A549 (cell line): ENCODE results near the gene UFSP2. TPM values are rescaled to one million over a fixed set of nuclear protein-coding genes. Genes with fewer than 3 reads are reported as not detected.

Experiments
- ATAC-seq, 2 experiments: fragments of 200-7000 bp in 1 of 2; fragments of >200 bp in 1 of 2; cut with Nextera tagmentation in 1 of 2; cut with Tn5 transposase in 1 of 2; 3 replicates each; pipeline versions ENCODE4 v1.8.0 to v1.9.1; 2018 to 2020; ENCODE audit warnings: mild to moderate bottlenecking in 1 of 2, moderate library complexity in 1 of 2
- CTCF ChIA-PET: fragments of 300-600 bp; sonication (Branson Sonifier 250); formaldehyde crosslinking; extraction: SDS; loops from one replicate; lab custom pipeline; 2021; ENCODE audit warnings: antibody characterized with exemption, inconsistent platforms; lab: Yijun Ruan, JAX
- POLR2A ChIA-PET: fragments of 350-600 bp; formaldehyde crosslinking; extraction: SDS; loops from one replicate; lab custom pipeline; 2021; ENCODE audit warnings: antibody characterized with exemption, inconsistent platforms; lab: Yijun Ruan, JAX
- DNase-seq, 2 experiments: peaks; one replicate each; pipeline versions ENCODE4 v3.0.0 to v3.0.0-alpha.2; 2011 to 2016; ENCODE audit warnings: low read depth in 1 of 2, low spot score in 1 of 2
- FAIRE-seq: peaks from 2 replicates; lab custom pipeline; 2011; peaks lifted over from hg19 to GRCh38; lab: Jason Lieb, UNC
- H3K27ac ChIP-seq, 2 experiments: fragments of >200 bp; sonication (Bioruptor Twin); formaldehyde crosslinking; 3 replicates each; pipeline ENCODE4 v1.5.1; 2016 to 2017
- H3K4me1 ChIP-seq: fragments of >200 bp; sonication (Bioruptor Twin); formaldehyde crosslinking; 3 replicates; pipeline ENCODE4 v1.6.1; 2016
- H3K4me2 ChIP-seq: fragments of >200 bp; sonication (Bioruptor Twin); formaldehyde crosslinking; 3 replicates; pipeline ENCODE4 v1.6.1; 2016
- H3K4me3 ChIP-seq: fragments of >200 bp; sonication (Bioruptor Twin); formaldehyde crosslinking; 3 replicates; pipeline ENCODE4 v1.5.1; 2016
- H3K9me3 ChIP-seq: fragments of >200 bp; sonication (Bioruptor Twin); formaldehyde crosslinking; 3 replicates; pipeline ENCODE4 v1.6.1; 2016
- ATOH8 ChIP-seq: fragments of 250-450 bp; sonication (Bioruptor Pico); IDR thresholded peaks from 2 replicates; pipeline ENCODE4 v1.5.0; 2020; ENCODE audit warnings: low read depth, mild to moderate bottlenecking, moderate library complexity
- BHLHE40 ChIP-seq: IDR thresholded peaks from 2 replicates; pipeline ENCODE4 v1.6.1; 2012; ENCODE audit warnings: low read depth, low read length, inconsistent platforms
- CBX8 ChIP-seq: fragments of 200-600 bp; sonication (generic); IDR thresholded peaks from 2 replicates; pipeline ENCODE4 v1.6.1; 2016
- EHF ChIP-seq: fragments of 250-450 bp; sonication (Bioruptor Pico); IDR thresholded peaks from 2 replicates; pipeline ENCODE4 v1.5.0; 2020; ENCODE audit warnings: mild to moderate bottlenecking
- EHMT2 ChIP-seq: fragments of 200-600 bp; sonication (generic); IDR thresholded peaks from 2 replicates; pipeline ENCODE4 v1.6.1; 2016; ENCODE audit warnings: antibody characterized with exemption, low read depth, mild to moderate bottlenecking, moderate library complexity
- EP300 ChIP-seq, 2 experiments: fragments of >200 bp; sonication (Bioruptor Twin); formaldehyde crosslinking; IDR thresholded peaks; 2 replicates in 1 of 2; 3 replicates in 1 of 2; pipeline ENCODE4 v1.6.1; 2016 to 2017
- ESRRA ChIP-seq: fragments of 150-350 bp; IDR thresholded peaks from 2 replicates; pipeline ENCODE4 v1.6.1; 2014; ENCODE audit warnings: mild to moderate bottlenecking, low read length, borderline replicate concordance
- FOSL2 ChIP-seq, 2 experiments: fragments of 450-650 bp in 1 of 2; fragments of >200 bp in 1 of 2; sonication (Bioruptor Twin) in 1 of 2; formaldehyde crosslinking; IDR thresholded peaks; 2 replicates each; pipeline versions ENCODE4 v1.5.0 to v1.6.1; 2016 to 2020; ENCODE audit warnings: mild to moderate bottlenecking in 1 of 2, moderate library complexity in 1 of 2
- FOXS1 ChIP-seq: fragments of 250-450 bp; sonication (Bioruptor Pico); IDR thresholded peaks from 2 replicates; pipeline ENCODE4 v1.5.0; 2020; ENCODE audit warnings: mild to moderate bottlenecking, moderate library complexity
- GATA3 ChIP-seq: IDR thresholded peaks from 2 replicates; pipeline ENCODE4 v1.6.1; 2012; ENCODE audit warnings: borderline replicate concordance
- HEYL ChIP-seq: fragments of 250-450 bp; sonication (Bioruptor Pico); IDR thresholded peaks from 2 replicates; pipeline ENCODE4 v1.8.0; 2021; ENCODE audit warnings: mild to moderate bottlenecking, moderate library complexity
- HMGXB4 ChIP-seq: fragments of 250-450 bp; sonication (Bioruptor Pico); IDR thresholded peaks from 2 replicates; pipeline ENCODE4 v1.5.0; 2021; ENCODE audit warnings: mild to moderate bottlenecking, moderate library complexity, borderline replicate concordance
- HOXB13 ChIP-seq: fragments of 250-450 bp; sonication (Bioruptor Pico); IDR thresholded peaks from 2 replicates; pipeline ENCODE4 v1.5.0; 2020; ENCODE audit warnings: low read depth, mild to moderate bottlenecking, moderate library complexity
- JUN ChIP-seq, 2 experiments: fragments of >200 bp; sonication (Bioruptor Twin); formaldehyde crosslinking; IDR thresholded peaks; 2 replicates in 1 of 2; 3 replicates in 1 of 2; pipeline ENCODE4 v1.6.1; 2016 to 2017
- KDM1A ChIP-seq: fragments of 200-600 bp; sonication (generic); IDR thresholded peaks from 2 replicates; pipeline ENCODE4 v1.6.1; 2016; ENCODE audit warnings: low read depth, mild to moderate bottlenecking
- KDM5A ChIP-seq: fragments of 200-600 bp; sonication (generic); IDR thresholded peaks from 2 replicates; pipeline ENCODE4 v1.6.1; 2016; ENCODE audit warnings: antibody characterized with exemption, mild to moderate bottlenecking
- MAFK ChIP-seq: fragments of 450-650 bp; IDR thresholded peaks from 2 replicates; pipeline ENCODE4 v1.6.1; 2014; ENCODE audit not compliant: partially characterized antibody
- MAZ ChIP-seq: fragments of 150-350 bp; IDR thresholded peaks from 2 replicates; pipeline ENCODE4 v1.6.1; 2014; ENCODE audit warnings: antibody characterized with exemption, low read depth, low read length, borderline replicate concordance
- MYC ChIP-seq: IDR thresholded peaks from 2 replicates; pipeline ENCODE4 v1.6.1; 2012; ENCODE audit warnings: mild to moderate bottlenecking, inconsistent platforms, low read length, improper control_type of control experiment, borderline replicate concordance
- NFE2L2 ChIP-seq: fragments of 150-350 bp; conservative IDR thresholded peaks from 2 replicates; pipeline ENCODE4 v1.6.1; 2014; ENCODE audit warnings: low read length
- NPAS2 ChIP-seq: fragments of 250-450 bp; sonication (Bioruptor Pico); IDR thresholded peaks from 2 replicates; pipeline ENCODE4 v1.8.0; 2022; ENCODE audit warnings: mild to moderate bottlenecking, moderate library complexity, borderline replicate concordance
- PHF8 ChIP-seq: fragments of 200-600 bp; sonication (generic); IDR thresholded peaks from 2 replicates; pipeline ENCODE4 v1.6.1; 2016; ENCODE audit warnings: low read depth, mild to moderate bottlenecking, antibody characterized with exemption, moderate library complexity, borderline replicate concordance
- POLR2AphosphoS2 ChIP-seq: conservative IDR thresholded peaks from 2 replicates; pipeline ENCODE4 v1.6.1; 2012; ENCODE audit warnings: low read length, improper control_type of control experiment, inconsistent platforms
- RARB ChIP-seq: fragments of 250-450 bp; sonication (Bioruptor Pico); IDR thresholded peaks from 2 replicates; pipeline ENCODE4 v1.8.0; 2021; ENCODE audit warnings: mild to moderate bottlenecking, moderate library complexity
- RCOR1 ChIP-seq: fragments of 150-350 bp; IDR thresholded peaks from 2 replicates; pipeline ENCODE4 v1.6.1; 2014; ENCODE audit warnings: antibody characterized with exemption, low read length, low read depth
- RNF2 ChIP-seq: fragments of 200-600 bp; sonication (generic); IDR thresholded peaks from 2 replicates; pipeline ENCODE4 v1.6.1; 2016; ENCODE audit warnings: low read depth, mild to moderate bottlenecking, antibody characterized with exemption, moderate library complexity, borderline replicate concordance
- SREBF2 ChIP-seq: fragments of 450-650 bp; IDR thresholded peaks from 2 replicates; pipeline ENCODE4 v1.6.1; 2014; ENCODE audit warnings: mild to moderate bottlenecking, moderate library complexity
- TFCP2L1 ChIP-seq: fragments of 250-450 bp; sonication (Bioruptor Pico); IDR thresholded peaks from 2 replicates; pipeline ENCODE4 v1.5.0; 2021; ENCODE audit warnings: mild to moderate bottlenecking
- ZC3H11A ChIP-seq: fragments of 450-650 bp; IDR thresholded peaks from 2 replicates; pipeline ENCODE4 v1.6.1; 2014; ENCODE audit warnings: antibody characterized with exemption, mild to moderate bottlenecking
- ZSCAN20 ChIP-seq: fragments of 250-450 bp; sonication (Bioruptor Pico); IDR thresholded peaks from 2 replicates; pipeline ENCODE4 v1.8.0; 2022; ENCODE audit warnings: mild to moderate bottlenecking, moderate library complexity
- WGBS: methylation state at CpG from one replicate; pipeline ENCODE4 v1.1.6; 2017; ENCODE audit errors: missing lambda C conversion rate; 5-methylcytosine and 5-hydroxymethylcytosine counted together
- polyA plus RNA-seq, 4 experiments: library from polyadenylated mRNA; depleted of rRNA in 3 of 4; stranded (reverse); fragments of >200 nt; fragmentation: RNase III in 1 of 4; extraction: RNeasy Plus Mini Kit Qiagen cat#74134 plus additional on column Dnase treatment in 1 of 4; gene quantifications; 2 replicates in 3 of 4; 3 replicates in 1 of 4; pipeline ENCODE4 v1.2.3, GENCODE V29; 2011 to 2017
- TF ChIP-seq, protein P1 (sequence below): fragments of 150-350 bp; IDR thresholded peaks from 2 replicates; pipeline ENCODE4 v1.6.1; 2014; ENCODE audit warnings: low read depth, mild to moderate bottlenecking, low read length
- TF ChIP-seq, protein P2 (sequence below): IDR thresholded peaks from 2 replicates; pipeline ENCODE4 v1.6.1; 2012; ENCODE audit warnings: low read depth, borderline replicate concordance

UFSP2 gene
- polyA plus RNA-seq, 2 of the 4 experiments (the other 2 are of a cell fraction), result 15.1 to 35.7 TPM

- Histone ChIP-seq H3K4me1 (no peaks in the 10 kb centered on the region), H3K27ac (no peak overlapping the region), H3K9me3 (no peaks in the 10 kb centered on the region), H3K4me2 (no peak overlapping the region), H3K4me3 (no peak overlapping the region)
- ATAC-seq, result no peak
- no peak for TF ChIP-seq ATOH8
- TF ChIP-seq NPAS2 (CRISPR knock-in tag), result no peak
- no peak for TF ChIP-seq ESRRA
- WGBS, result 56% methylated on average over 3 of the region's 3 CpGs
- no peak for FAIRE-seq
- DNase-seq, result no peak
- CTCF ChIA-PET, result no interaction called here
- POLR2A ChIA-PET, result no interaction called here
These were observed 39.9 kb upstream of the UFSP2 start for GRCh38 chr4:185465707-185466106.

GRCh38 chr4:185464887-185465286, 39.1 kb upstream of the UFSP2 start:
- ChIA-PET POLR2A (interaction anchor here (0.6 kb wide), 1 partner anchor 927 kb away, joined by 3 read pairs; no protein-coding TSS in a partner anchor), CTCF (no interaction called here)
- WGBS, result 3% methylated on average over 1 of the region's 1 CpG

GRCh38 chr4:185464183-185464582, 38.4 kb upstream of the UFSP2 start:
- 15% methylated on average over 6 of the region's 6 CpGs for WGBS
- H3K9me3 ChIP-seq, result no peaks in the 10 kb centered on the region
- no peak for ATAC-seq
- H3K4me1 ChIP-seq, result no peaks in the 10 kb centered on the region
- H3K27ac ChIP-seq, result no peak overlapping the region
- no peak overlapping the region for H3K4me3 ChIP-seq
- no peak for TF ChIP-seq FOXS1
- no peak for TF ChIP-seq KDM5A
- no peak for TF ChIP-seq RARB (CRISPR knock-in tag)
- TF ChIP-seq EP300 (IDR thresholded peaks at IDR 0.05), result no peak
- TF ChIP-seq FOSL2 (IDR thresholded peaks at IDR 0.05), result no peak
- no peak for TF ChIP-seq FOSL2 (CRISPR knock-in tag; IDR thresholded peaks at IDR 0.05)
- TF ChIP-seq PHF8, result no peak
- no peak for TF ChIP-seq RCOR1
- no peak for TF ChIP-seq MYC
- TF ChIP-seq, protein P1, sequence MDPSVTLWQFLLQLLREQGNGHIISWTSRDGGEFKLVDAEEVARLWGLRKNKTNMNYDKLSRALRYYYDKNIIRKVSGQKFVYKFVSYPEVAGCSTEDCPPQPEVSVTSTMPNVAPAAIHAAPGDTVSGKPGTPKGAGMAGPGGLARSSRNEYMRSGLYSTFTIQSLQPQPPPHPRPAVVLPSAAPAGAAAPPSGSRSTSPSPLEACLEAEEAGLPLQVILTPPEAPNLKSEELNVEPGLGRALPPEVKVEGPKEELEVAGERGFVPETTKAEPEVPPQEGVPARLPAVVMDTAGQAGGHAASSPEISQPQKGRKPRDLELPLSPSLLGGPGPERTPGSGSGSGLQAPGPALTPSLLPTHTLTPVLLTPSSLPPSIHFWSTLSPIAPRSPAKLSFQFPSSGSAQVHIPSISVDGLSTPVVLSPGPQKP, result no peak
- TF ChIP-seq CBX8, result no peak
- TF ChIP-seq, protein P2, sequence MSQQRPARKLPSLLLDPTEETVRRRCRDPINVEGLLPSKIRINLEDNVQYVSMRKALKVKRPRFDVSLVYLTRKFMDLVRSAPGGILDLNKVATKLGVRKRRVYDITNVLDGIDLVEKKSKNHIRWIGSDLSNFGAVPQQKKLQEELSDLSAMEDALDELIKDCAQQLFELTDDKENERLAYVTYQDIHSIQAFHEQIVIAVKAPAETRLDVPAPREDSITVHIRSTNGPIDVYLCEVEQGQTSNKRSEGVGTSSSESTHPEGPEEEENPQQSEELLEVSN, result no peak
- no peak for TF ChIP-seq RNF2
- no peak for TF ChIP-seq HOXB13 (CRISPR knock-in tag)
- no peak for TF ChIP-seq EHF (CRISPR knock-in tag)
- no peak for TF ChIP-seq POLR2AphosphoS2
- no peak for TF ChIP-seq MAZ
- TF ChIP-seq NFE2L2, result no peak
- no peak for TF ChIP-seq SREBF2
- FAIRE-seq, result no peak
- ChIA-PET POLR2A (no interaction called here), CTCF (interaction anchor here (0.7 kb wide), 1 partner anchor 10 kb away, joined by 3 read pairs; no protein-coding TSS in a partner anchor)
- H3K4me2 ChIP-seq, result no peak overlapping the region
- DNase-seq, result no peak

More at GRCh38 chr4:185464887-185465286, 39.1 kb upstream of the UFSP2 start:
- no peak overlapping the region for H3K27ac ChIP-seq
- TF ChIP-seq TFCP2L1 (CRISPR knock-in tag) (no peak), GATA3 (no peak), HMGXB4 (CRISPR knock-in tag) (no peak), EHF (CRISPR knock-in tag) (no peak), ZSCAN20 (CRISPR knock-in tag) (no peak), MAZ (no peak), MAFK (no peak), KDM1A (no peak), ZC3H11A (no peak), BHLHE40 (no peak), CBX8 (no peak), KDM5A (no peak), HEYL (CRISPR knock-in tag) (no peak), EHMT2 (no peak), JUN (IDR thresholded peaks at IDR 0.05) (no peak)
- no peak overlapping the region for H3K4me3 ChIP-seq
- no peaks in the 10 kb centered on the region for H3K4me1 ChIP-seq
- H3K9me3 ChIP-seq, result no peaks in the 10 kb centered on the region
- DNase-seq (no peak), FAIRE-seq (no peak), ATAC-seq (no peak)
- no peak overlapping the region for H3K4me2 ChIP-seq
